HS-5 (cell line): ENCODE data around the gene PLA2G6.

ENCODE experiments used
- DNase-seq: peaks from one replicate; pipeline ENCODE4 v3.0.0-alpha.2; 2012; ENCODE audit warnings: low read depth

Gene PLA2G6

DNA sequence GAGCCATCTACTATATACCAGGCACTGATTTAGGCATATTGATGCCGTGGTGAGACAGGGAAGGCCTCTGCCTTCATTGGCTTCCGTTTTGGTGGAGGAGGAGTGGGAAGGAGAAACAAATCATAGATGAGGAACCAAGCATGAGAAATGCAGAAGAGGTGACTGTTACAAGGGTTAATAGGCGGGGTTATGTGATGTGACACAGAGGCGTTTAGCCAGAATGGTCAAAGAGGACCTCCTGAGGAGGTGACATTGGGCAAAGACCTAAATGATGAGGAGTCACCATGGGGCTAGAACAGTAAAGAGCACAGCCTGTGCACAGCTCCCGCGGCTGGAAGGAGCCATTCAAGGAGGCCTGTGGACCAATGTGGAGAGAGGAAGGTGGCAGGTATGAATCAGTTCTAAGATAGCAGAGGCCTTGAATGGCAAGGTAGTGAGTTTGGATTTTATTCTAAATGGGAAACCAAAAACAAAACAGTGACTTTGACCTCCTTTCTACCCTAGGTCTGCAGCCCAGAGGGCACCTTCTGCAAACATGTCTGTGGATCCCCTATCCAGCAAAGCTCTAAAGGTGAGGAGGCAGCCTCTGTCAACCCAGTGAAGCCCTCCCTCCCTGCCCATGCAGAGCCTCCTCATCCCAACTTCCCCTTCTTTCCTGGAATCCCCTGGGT lies 31.8 kb upstream of the PLA2G6 start:
- DNase-seq = no peak

- DNase-seq = no peak
Measured at GRCh38 chr22:38212442-38212841, 30.8 kb upstream of the PLA2G6 start.

DNA sequence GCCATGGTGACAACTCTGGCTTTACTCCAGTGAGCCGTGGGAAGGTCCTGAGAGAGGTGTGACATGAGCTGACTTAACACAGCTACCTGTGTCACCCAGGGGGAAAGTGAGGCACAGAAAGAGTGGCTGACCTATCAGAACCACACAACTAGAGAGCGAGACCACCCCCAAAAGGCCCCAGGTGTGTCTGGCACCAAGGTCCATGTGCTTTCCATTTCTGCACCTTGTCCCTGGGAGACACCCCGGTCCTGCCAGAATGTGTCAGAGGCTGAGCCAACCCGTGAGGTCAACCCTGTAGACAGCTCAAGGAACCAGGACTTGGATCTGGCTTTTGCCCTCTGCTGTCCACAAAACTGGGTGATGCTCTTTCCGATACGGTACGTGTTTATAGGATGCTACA lies 29.9 kb upstream of the PLA2G6 start:
- DNase-seq = no peak

- no peak for DNase-seq
Measured at GRCh38 chr22:38208551-38208968, 26.9 kb upstream of the PLA2G6 start.

DNA sequence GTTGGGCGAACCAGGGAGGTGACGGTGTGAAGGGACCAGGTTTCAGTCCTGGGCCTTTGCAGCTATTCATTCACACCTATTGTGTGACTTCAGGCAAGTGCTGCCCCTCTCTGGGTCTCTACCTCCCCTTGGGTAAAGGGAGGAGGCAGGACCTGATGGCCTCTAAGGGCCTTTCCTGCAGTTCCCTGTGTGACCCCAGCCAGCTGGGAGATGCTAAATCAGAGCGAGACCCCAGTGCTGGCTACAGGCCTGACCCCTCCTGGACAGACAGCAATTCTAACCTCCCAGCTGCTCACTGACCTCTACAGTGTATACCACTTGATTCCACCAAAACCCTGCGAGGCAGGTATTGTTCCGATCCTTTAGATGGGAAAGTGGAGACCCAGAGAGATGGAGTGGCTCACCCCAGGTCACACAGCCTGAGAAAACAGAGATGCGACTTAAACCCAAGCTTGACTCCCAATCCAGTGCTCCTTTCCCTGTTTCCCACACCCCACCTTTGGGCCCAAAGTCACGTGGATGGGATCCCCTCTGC lies 26.3 kb upstream of the PLA2G6 start:
- no peak for DNase-seq

GRCh38 chr22:38205261-38206128 lies 23.9 kb upstream of the PLA2G6 start:
- DNase-seq = no peak

GRCh38 chr22:38204784-38205183 lies 23.2 kb upstream of the PLA2G6 start:
- no peak for DNase-seq

- DNase-seq = no peak
Measured at GRCh38 chr22:38203855-38204514, 22.4 kb upstream of the PLA2G6 start.

DNA sequence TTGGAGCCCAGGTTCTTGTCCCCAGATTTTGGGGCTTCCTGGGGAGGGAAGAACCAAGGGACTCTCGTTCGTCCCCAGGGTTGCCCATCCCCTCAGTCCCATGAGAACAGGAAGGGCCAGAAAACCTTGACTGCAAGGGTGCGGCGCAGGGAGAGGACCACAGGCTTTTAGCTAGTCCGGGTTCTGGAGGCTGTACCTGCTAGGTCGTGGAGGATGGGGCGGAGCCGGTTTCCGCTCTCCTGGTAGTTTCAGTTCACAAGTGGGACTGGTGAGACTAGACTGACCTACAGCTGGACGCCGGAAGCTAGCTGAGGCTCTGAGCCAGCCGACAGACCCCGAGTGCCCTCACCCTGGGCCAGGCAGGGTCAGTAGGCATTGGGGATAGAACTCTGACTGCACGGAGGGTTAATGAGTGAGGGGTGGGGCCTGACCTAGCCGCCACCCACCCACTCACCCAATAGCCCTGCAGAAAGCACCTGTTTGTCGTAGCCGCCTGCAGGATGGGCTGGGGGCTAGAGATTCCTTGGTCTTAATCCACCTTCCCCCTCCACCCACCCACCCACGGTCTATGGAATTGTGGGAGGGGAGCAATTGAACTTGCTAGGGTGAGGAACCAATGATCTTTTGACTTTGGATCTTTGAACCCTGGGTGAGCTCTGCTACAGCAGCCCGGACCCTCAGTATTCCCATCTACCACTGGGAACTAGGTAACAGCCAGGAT lies 21.6 kb upstream of the PLA2G6 start:
- DNase-seq = no peak

DNA sequence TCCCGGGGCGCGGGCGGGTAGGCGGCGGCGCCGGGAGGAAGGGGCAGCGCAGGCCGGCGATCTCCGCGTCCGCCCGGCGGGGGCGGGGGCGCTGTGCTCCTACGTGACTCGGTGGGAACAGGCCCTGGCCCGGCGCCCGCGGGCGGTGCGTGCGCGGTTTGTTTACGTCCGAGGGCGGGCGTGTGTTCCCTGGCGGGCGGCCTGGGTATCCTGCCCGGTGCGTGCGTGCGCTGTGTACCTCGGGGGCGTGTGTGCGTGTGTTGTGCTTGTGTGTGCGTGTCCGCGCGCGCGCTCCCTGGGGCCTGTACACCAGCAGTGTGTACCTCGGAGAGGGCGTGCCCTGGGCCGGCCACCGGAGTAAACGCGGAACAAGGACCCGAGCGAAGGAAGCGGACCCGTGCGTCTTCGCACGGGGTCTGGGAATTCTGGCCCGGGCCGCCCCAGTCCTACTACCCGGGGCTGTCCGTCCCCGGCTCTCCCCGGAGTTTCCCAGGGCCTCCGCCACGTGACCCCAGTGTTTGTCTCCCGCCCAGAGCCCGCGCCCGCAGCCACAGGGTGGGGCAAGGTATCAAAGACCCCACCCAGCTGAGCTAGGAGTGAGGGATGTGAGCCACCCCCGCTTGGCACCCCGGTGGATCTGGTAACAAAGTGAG lies 20.9 kb upstream of the PLA2G6 start:
- DNase-seq = no peak

DNA sequence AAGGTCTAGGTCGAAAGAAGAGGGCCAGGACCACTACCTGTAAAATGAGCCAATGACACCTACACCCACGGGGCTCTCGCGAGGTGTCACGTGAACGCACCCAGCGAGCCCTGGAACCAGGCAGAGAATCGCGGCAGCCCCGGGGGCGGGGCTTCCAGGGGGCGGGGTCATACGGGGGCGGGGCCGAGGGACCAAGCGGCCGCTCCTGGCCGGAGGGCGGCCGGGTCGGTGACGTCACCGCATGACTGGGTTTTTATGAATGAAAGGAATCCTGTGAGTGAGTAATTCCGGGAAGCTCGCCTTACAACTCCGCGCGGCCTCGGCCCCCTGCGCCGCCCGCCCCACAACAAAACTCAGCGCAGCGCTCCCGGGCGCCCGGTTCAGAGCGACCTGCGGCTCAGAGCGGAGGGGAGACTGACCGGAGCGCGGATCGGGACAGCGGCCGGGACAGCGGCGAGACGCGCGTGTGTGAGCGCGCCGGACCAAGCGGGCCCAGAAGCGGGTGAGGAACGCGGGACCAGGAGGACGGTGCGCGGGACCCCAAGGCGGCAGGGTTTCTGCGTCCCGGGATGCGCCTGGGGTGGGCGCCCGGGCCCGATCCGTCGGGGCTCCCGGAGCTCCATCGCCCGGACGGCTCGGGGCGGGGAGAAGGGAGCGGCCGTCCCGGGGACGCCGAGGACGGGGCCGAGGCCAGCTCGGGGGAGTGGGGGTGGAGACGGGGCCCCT lies 20.2 kb upstream of the PLA2G6 start, which contains the start of gene MAFF:
Gene MAFF (plus strand): TSS at position 284 of the 726 bp plus-strand sequence. CDS start 11,860 bp downstream, outside the sequence.
- DNase-seq = peak; percentile 92

DNA sequence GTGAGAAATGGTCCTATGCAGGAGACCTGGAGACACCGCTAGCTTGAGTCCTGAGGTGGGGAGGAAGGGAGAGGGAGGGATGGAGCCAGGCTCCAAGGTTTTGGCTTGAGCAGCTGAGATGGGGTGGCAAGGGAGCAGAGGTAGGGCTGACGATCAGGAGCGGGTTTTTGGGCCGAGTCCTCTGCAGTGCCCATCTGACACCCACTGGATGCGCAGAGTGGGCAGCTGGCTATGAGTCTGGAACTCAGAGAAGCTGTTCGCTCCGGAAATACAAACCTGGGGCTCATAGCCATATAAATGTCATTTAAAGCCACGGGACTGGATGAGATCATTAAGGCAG lies 19.7 kb upstream of the PLA2G6 start:
- no peak for DNase-seq

DNA sequence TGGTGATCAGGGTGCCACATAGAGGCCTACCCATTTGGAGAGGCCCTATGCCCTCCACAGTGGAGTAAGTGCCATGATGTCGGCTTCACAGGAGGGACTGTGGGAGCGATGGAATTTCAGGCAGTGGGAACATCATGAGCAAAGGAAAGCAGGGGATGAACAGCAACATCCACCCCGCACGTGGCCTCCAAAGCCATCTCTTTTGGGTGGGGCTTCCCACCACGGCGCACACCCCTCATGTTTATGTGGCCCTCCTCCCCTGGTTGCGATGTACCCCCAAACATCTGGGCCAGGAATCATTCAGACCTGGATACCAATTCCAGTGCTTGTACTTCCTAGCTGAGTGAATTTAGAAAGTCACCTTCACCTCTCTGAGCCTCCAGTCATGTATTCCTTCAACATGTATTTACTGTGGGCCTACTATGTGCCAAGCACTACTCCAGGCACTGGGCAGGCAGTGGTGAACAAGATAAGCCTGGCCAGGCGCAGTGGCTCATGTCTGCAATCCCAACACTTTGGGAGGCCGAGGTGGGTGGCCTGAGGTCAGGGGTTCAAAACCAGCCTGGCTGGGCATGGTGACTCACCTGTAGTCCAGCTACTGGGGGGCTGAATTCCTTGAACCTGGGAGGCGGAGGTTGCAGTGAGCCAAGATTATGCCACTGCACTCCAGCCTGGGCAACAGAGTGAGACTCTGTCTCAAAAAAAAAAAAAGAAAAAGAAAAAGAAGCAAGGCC lies 18.4 kb upstream of the PLA2G6 start:
- DNase-seq = no peak

- no peak for DNase-seq
Measured at GRCh38 chr22:38196791-38197419, 15.3 kb upstream of the PLA2G6 start.

GRCh38 chr22:38193580-38193979 lies 11.9 kb upstream of the PLA2G6 start:
- no peak for DNase-seq

- no peak for DNase-seq
Measured at GRCh38 chr22:38192475-38192863, 10.8 kb upstream of the PLA2G6 start.

GRCh38 chr22:38191731-38192474 lies 10.3 kb upstream of the PLA2G6 start:
- no peak for DNase-seq

GRCh38 chr22:38191055-38191454 lies 9.4 kb upstream of the PLA2G6 start:
- DNase-seq = no peak

DNA sequence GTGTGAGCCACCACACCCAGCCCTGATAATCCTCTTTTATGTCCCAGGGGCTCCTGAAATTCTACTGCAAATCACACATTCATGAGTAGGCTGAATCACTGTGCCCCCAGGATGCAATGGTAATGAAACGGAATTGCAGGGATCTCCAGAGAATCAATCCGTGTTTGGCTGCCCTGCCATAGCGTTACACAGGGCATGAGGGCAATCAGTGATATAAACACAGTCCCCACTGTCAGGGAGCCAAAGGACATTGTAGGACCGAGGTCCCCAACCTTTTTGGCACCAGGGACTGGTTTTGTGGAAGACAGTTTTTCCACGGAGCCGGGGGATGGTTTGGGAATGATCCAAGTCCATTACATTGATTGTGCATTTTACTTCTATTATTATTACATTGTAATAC lies 9.0 kb upstream of the PLA2G6 start:
- DNase-seq = no peak
